NCI-H446 (cell line): ENCODE data around the gene CDYL.

Experiments used
- DNase-seq, 2 experiments: peaks; one replicate each; lab custom pipeline; 2025; lab: John Stamatoyannopoulos, UW

The CDYL gene

GRCh38 chr6:4935975-4936680 is 159.9 kb downstream of the CDYL start:
- no peak for DNase-seq

GRCh38 chr6:4936681-4937041 is 160.5 kb downstream of the CDYL start:
- DNase-seq: peak in 1 of 2 experiments; percentile 46

- no peak for DNase-seq
Measured at GRCh38 chr6:4937414-4937813, 161.2 kb downstream of the CDYL start.

GRCh38 chr6:4939241-4939640 is 163.0 kb downstream of the CDYL start:
- no peak for DNase-seq

GRCh38 chr6:4940416-4940815 is 164.2 kb downstream of the CDYL start:
- DNase-seq: no peak

- peak; percentile 11 to 65 for DNase-seq
Measured at GRCh38 chr6:4941782-4942672, 165.8 kb downstream of the CDYL start.

- no peak for DNase-seq
Measured at GRCh38 chr6:4942673-4943009, 166.4 kb downstream of the CDYL start.

GRCh38 chr6:4943716-4944115 is 167.5 kb downstream of the CDYL start:
- no peak for DNase-seq

GRCh38 chr6:4944325-4944724 is 168.1 kb downstream of the CDYL start:
- no peak for DNase-seq

- no peak for DNase-seq
Measured at GRCh38 chr6:4946521-4946920, 170.3 kb downstream of the CDYL start.

- DNase-seq: no peak
Measured at GRCh38 chr6:4947716-4948115, 171.5 kb downstream of the CDYL start.

- DNase-seq: no peak
Measured at GRCh38 chr6:4948781-4949450, 172.7 kb downstream of the CDYL start.

- DNase-seq: no peak
Measured at GRCh38 chr6:4950076-4950475, 173.9 kb downstream of the CDYL start.

- DNase-seq: no peak
Measured at GRCh38 chr6:4950836-4951533, 174.8 kb downstream of the CDYL start.

GRCh38 chr6:4953440-4953839 is 177.2 kb downstream of the CDYL start:
- DNase-seq: no peak

- no peak for DNase-seq
Measured at GRCh38 chr6:4956625-4957024, 180.4 kb downstream of the CDYL start.

GRCh38 chr6:4957521-4958231 is 181.5 kb downstream of the CDYL start:
- DNase-seq: no peak

GRCh38 chr6:4958624-4959023 is 182.4 kb downstream of the CDYL start:
- DNase-seq: no peak

- DNase-seq: no peak
Measured at GRCh38 chr6:4961322-4962168, 185.3 kb downstream of the CDYL start.

GRCh38 chr6:4962905-4963304 is 186.7 kb downstream of the CDYL start:
- DNase-seq: no peak
